B cell (primary cell): ENCODE results near the gene HCST. TPM values are rescaled to one million over a fixed set of nuclear protein-coding genes. Genes with fewer than 3 reads are reported as not detected.

Experiments used
- ATAC-seq: fragments of 200-7000 bp; cut with Tn5 transposase; one replicate; pipeline ENCODE4 v1.10.0; 2021; ENCODE audit warnings: low read depth, mild to moderate bottlenecking, moderate number of reproducible peaks, moderate library complexity
- CTCF ChIA-PET: fragments of 350-600 bp; sonication (Branson Sonifier 250); formaldehyde crosslinking; loops from one replicate; lab custom pipeline; 2021; ENCODE audit warnings: antibody characterized with exemption, inconsistent platforms; lab: Charles Lee
- POLR2A ChIA-PET: fragments of 350-600 bp; sonication (Branson Sonifier 250); formaldehyde crosslinking; loops from one replicate; lab custom pipeline; 2021; ENCODE audit warnings: antibody characterized with exemption; lab: Charles Lee
- DNase-seq: peaks from one replicate; pipeline ENCODE4 v3.0.0; 2013
- H2AFZ ChIP-seq: 2 replicates; pipeline ENCODE4 v1.6.1; 2012; ENCODE audit warnings: mild to moderate bottlenecking, low read depth, low read length; ENCODE audit not compliant: insufficient read depth, poor library complexity, severe bottlenecking
- H3K27ac ChIP-seq, 2 donors: 1 replicate in 1 of 2; 2 replicates in 1 of 2; pipeline ENCODE4 v1.5.1; 2012 to 2013; ENCODE audit warnings: low read length in 2 of 2, mild to moderate bottlenecking in 2 of 2, moderate library complexity in 1 of 2
- H3K27me3 ChIP-seq, 4 experiments: fragments of 200-600 bp in 1 of 4; sonication (generic) in 1 of 4; replicated peaks in 1 of 4; 1 replicate in 2 of 4; 2 replicates in 2 of 4; pipeline versions ENCODE4 v1.6.1 to v1.7.0; 2013 to 2016; ENCODE audit warnings: low read length in 3 of 4, mild to moderate bottlenecking in 2 of 4, mixed read lengths in 1 of 4, moderate library complexity in 1 of 4; ENCODE audit not compliant: insufficient read depth in 4 of 4, control insufficient read depth in 3 of 4; ENCODE audit errors: control extremely low read depth in 1 of 4
- H3K36me3 ChIP-seq, 2 experiments: replicated peaks in 1 of 2; 1 replicate in 1 of 2; 2 replicates in 1 of 2; pipeline versions ENCODE4 v1.6.1 to v1.7.1; 2013; ENCODE audit warnings: low read length in 1 of 2; ENCODE audit not compliant: insufficient read depth in 2 of 2, control insufficient read depth in 1 of 2; ENCODE audit errors: control extremely low read depth in 1 of 2, extremely low read depth in 1 of 2
- H3K4me1 ChIP-seq, 2 donors: fragments of 200-600 bp in 1 of 2; sonication (generic) in 1 of 2; 1 replicate in 1 of 2; 2 replicates in 1 of 2; pipeline versions ENCODE4 v1.5.1 to v1.6.1; 2013 to 2017; ENCODE audit warnings: low read length in 2 of 2; ENCODE audit not compliant: control insufficient read depth in 2 of 2, insufficient read depth in 2 of 2
- H3K4me2 ChIP-seq: replicated peaks from 2 replicates; pipeline ENCODE3; 2012; ENCODE audit warnings: mild to moderate bottlenecking, low read depth, low read length; ENCODE audit not compliant: poor library complexity, severe bottlenecking
- H3K4me3 ChIP-seq, 5 experiments: fragments of 200-600 bp in 1 of 5; sonication (generic) in 1 of 5; 1 replicate in 3 of 5; 2 replicates in 2 of 5; pipeline versions ENCODE4 v1.5.1 to v1.7.0; 2011 to 2016; ENCODE audit warnings: low read length in 4 of 5, mild to moderate bottlenecking in 4 of 5, low read depth in 2 of 5, control low read depth in 1 of 5, moderate library complexity in 1 of 5; ENCODE audit not compliant: insufficient read depth in 1 of 5; ENCODE audit errors: control extremely low read depth in 1 of 5, extremely low read depth in 1 of 5
- H3K79me2 ChIP-seq: fragments of 200-600 bp; sonication (generic); one replicate; pipeline ENCODE4 v1.6.0; 2016; ENCODE audit warnings: low read length; ENCODE audit not compliant: control insufficient read depth, insufficient read depth
- H3K9ac ChIP-seq: fragments of 200-600 bp; sonication (generic); 2 replicates; pipeline ENCODE4 v1.6.1; 2017; ENCODE audit warnings: mild to moderate bottlenecking, low read length, moderate library complexity
- H3K9me3 ChIP-seq, 3 donors: one replicate each; pipeline versions ENCODE4 v1.6.1 to v1.7.1; 2013; ENCODE audit warnings: low read length in 2 of 3; ENCODE audit not compliant: control insufficient read depth in 2 of 3, insufficient read depth in 1 of 3; ENCODE audit errors: control extremely low read depth in 1 of 3
- H4K20me1 ChIP-seq: 2 replicates; pipeline ENCODE4 v1.6.0; 2012; ENCODE audit warnings: mild to moderate bottlenecking, low read length; ENCODE audit not compliant: insufficient read depth, control insufficient read depth, poor library complexity, severe bottlenecking
- H3K27ac Mint-ChIP-seq: one replicate; pipeline ENCODE4 v1.8.0; 2021; ENCODE audit warnings: mixed read lengths
- H3K27me3 Mint-ChIP-seq: one replicate; pipeline ENCODE4 v1.8.0; 2021; ENCODE audit warnings: mixed read lengths
- H3K4me1 Mint-ChIP-seq: one replicate; pipeline ENCODE4 v1.8.0; 2021; ENCODE audit warnings: mixed read lengths
- H3K4me3 Mint-ChIP-seq: one replicate; pipeline ENCODE4 v1.8.0; 2021; ENCODE audit warnings: mixed read lengths
- H3K9me3 Mint-ChIP-seq: one replicate; pipeline ENCODE4 v1.8.0; 2022; ENCODE audit warnings: mixed read lengths; ENCODE audit not compliant: insufficient read depth
- CTCF ChIP-seq: fragments of 200-600 bp; IDR thresholded peaks from one replicate; pipeline ENCODE4 v1.8.0; 2022; ENCODE audit warnings: antibody characterized with exemption, mild to moderate bottlenecking
- EZH2 ChIP-seq: IDR thresholded peaks from 2 replicates; pipeline ENCODE4 v1.6.1; 2012; ENCODE audit warnings: borderline replicate concordance, low read depth, mild to moderate bottlenecking, moderate library complexity, low read length; ENCODE audit not compliant: insufficient read depth, poor library complexity, severe bottlenecking
- WGBS: methylation state at CpG from one replicate; pipeline ENCODE4 v1.1.5; 2013; ENCODE audit warnings: missing lambda C conversion rate; ENCODE audit not compliant: insufficient coverage; 5-methylcytosine and 5-hydroxymethylcytosine counted together
- intact Hi-C: fragments of 100-400 bp; cut with micrococcal nuclease; formaldehyde crosslinking; loops from one replicate; pipeline ENCODE4 v1.10.0; 2022
- polyA plus RNA-seq: library from polyadenylated mRNA; depleted of rRNA; stranded (reverse); fragments of >200 nt; gene quantifications from 2 replicates; pipeline ENCODE4 v1.2.3, GENCODE V29; 2012
- total RNA-seq, 2 donors: library from RNA; stranded (reverse); fragments of 120-200 nt in 1 of 2; gene quantifications; 1 replicate in 1 of 2; 2 replicates in 1 of 2; pipeline versions ENCODE4 v1.2.3 to v1.2.4, GENCODE V29; 2013 to 2022

HCST gene
- total and polyA plus RNA-seq, 2 donors (not counting 1 experiment from before 2014, with no cell fraction given) = 4.8 to 40.6 TPM

GRCh38 chr19:35904311-35905068 is 2.2 kb downstream of the HCST start:
- DNase-seq = peak; percentile 44
- Histone ChIP-seq H3K4me3 (peak overlapping the region in 1 of 5 experiments; percentile 11), H4K20me1 (peaks cover under 1% of the 10 kb centered on the region), H3K79me2 (peaks cover 1% of the 10 kb centered on the region), H3K27ac (peak overlapping the region; percentile 100), H3K4me2 (peak overlapping the region; percentile 79), H3K9ac (no peak overlapping the region), H3K9me3 (peaks cover 0 to 3% (median 0%) of the 10 kb centered on the region in 3 donors), H3K27me3 (no peaks in the 10 kb centered on the region), H3K4me1 (peaks cover 52 to 64% of the 10 kb centered on the region in 2 donors), H3K36me3 (no peaks in the 10 kb centered on the region), H2AFZ (no peak overlapping the region)
- H3K27ac Mint-ChIP-seq = peak overlapping the region; percentile 99
- peak overlapping the region; percentile 86 for H3K4me3 Mint-ChIP-seq
- intact Hi-C loops = loop anchor here (2.0 to 10.0 kb wide), 2 partner anchors 154 to 190 kb away; partner anchors contain the start of gene KMT2B
- TF ChIP-seq EZH2 = no peak
- TF ChIP-seq CTCF = no peak
- POLR2A ChIA-PET = interaction anchor here (1.0 to 1.5 kb wide), 3 partner anchors 21 to 27 kb away, joined by 3 to 5 read pairs (median 4); no protein-coding TSS in a partner anchor
- H3K27me3 Mint-ChIP-seq = no peaks in the 10 kb centered on the region
- no peak for ATAC-seq
- WGBS = 69% methylated on average over 9 of the region's 10 CpGs
- H3K9me3 Mint-ChIP-seq = no peaks in the 10 kb centered on the region
- H3K4me1 Mint-ChIP-seq = peaks cover 70% of the 10 kb centered on the region
- CTCF ChIA-PET = interaction anchor here (1.0 to 1.6 kb wide), 2 partner anchors 24 to 27 kb away, joined by 3 to 4 read pairs; no protein-coding TSS in a partner anchor
